ENCODE measurements around the gene PRXL2B. TPM values are rescaled to one million over a fixed set of nuclear protein-coding genes. Genes with fewer than 3 reads are reported as not detected.

The PRXL2B gene
- polyA plus RNA-seq, 2 donors: 12.2 to 16.3 TPM

- 22 to 28% methylated on average over 6 of the region's 6 CpGs for WGBS, 2 donors
- peaks cover 0 to 15% of the 10 kb centered on the region in 2 donors for H3K27me3 ChIP-seq (ENCODE audit: control insufficient read depth in 1 of 2, insufficient read depth in 2 of 2, low read length in 2 of 2)
Measured at GRCh38 chr1:2627746-2628145, 41.2 kb downstream of the PRXL2B start.

GRCh38 chr1:2628191-2628932, 41.8 kb downstream of the PRXL2B start:
- Histone ChIP-seq H3K9me3 (ENCODE audit: control insufficient read depth in 2 of 2, insufficient read depth in 1 of 2, low read depth in 1 of 2, low read length in 1 of 2) (peaks cover 0 to 11% of the 10 kb centered on the region in 2 donors), H3K4me1 (ENCODE audit: control insufficient read depth in 2 of 2, insufficient read depth in 2 of 2, low read length in 1 of 2) (peaks cover 0 to 3% of the 10 kb centered on the region in 2 donors), H3K27me3 (ENCODE audit: control insufficient read depth in 1 of 2, insufficient read depth in 2 of 2, low read length in 2 of 2) (peaks cover 0 to 15% of the 10 kb centered on the region in 2 donors), H3K4me3 (ENCODE audit: low read depth in 1 of 2, low read length in 2 of 2) (no peak overlapping the region), H3K36me3 (ENCODE audit: control insufficient read depth in 2 of 2, insufficient read depth in 2 of 2, low read length in 1 of 2) (no peaks in the 10 kb centered on the region), H3K27ac (ENCODE audit: low read depth in 2 of 2, low read length in 1 of 2) (no peak overlapping the region)
- WGBS, 2 donors: 8% methylated on average over 43 to 46 of the region's 46 CpGs

More at GRCh38 chr1:2627746-2628145, 41.2 kb downstream of the PRXL2B start:
- Histone ChIP-seq H3K4me3 (ENCODE audit: low read depth in 1 of 2, low read length in 2 of 2) (no peak overlapping the region), H3K4me1 (ENCODE audit: control insufficient read depth in 2 of 2, insufficient read depth in 2 of 2, low read length in 1 of 2) (peaks cover 0 to 3% of the 10 kb centered on the region in 2 donors), H3K9me3 (ENCODE audit: control insufficient read depth in 2 of 2, insufficient read depth in 1 of 2, low read depth in 1 of 2, low read length in 1 of 2) (peaks cover 0 to 11% of the 10 kb centered on the region in 2 donors), H3K27ac (ENCODE audit: low read depth in 2 of 2, low read length in 1 of 2) (no peak overlapping the region), H3K36me3 (ENCODE audit: control insufficient read depth in 2 of 2, insufficient read depth in 2 of 2, low read length in 1 of 2) (no peaks in the 10 kb centered on the region)

GRCh38 chr1:2628933-2629626, 42.5 kb downstream of the PRXL2B start:
- no peaks in the 10 kb centered on the region for H3K36me3 ChIP-seq (ENCODE audit: control insufficient read depth in 2 of 2, insufficient read depth in 2 of 2, low read length in 1 of 2)
- peaks cover 0 to 3% of the 10 kb centered on the region in 2 donors for H3K4me1 ChIP-seq (ENCODE audit: control insufficient read depth in 2 of 2, insufficient read depth in 2 of 2, low read length in 1 of 2)
- no peak overlapping the region for H3K4me3 ChIP-seq (ENCODE audit: low read depth in 1 of 2, low read length in 2 of 2)
- H3K27me3 ChIP-seq (ENCODE audit: control insufficient read depth in 1 of 2, insufficient read depth in 2 of 2, low read length in 2 of 2): peaks cover 0 to 15% of the 10 kb centered on the region in 2 donors
- no peak overlapping the region for H3K27ac ChIP-seq (ENCODE audit: low read depth in 2 of 2, low read length in 1 of 2)
- H3K9me3 ChIP-seq (ENCODE audit: control insufficient read depth in 2 of 2, insufficient read depth in 1 of 2, low read depth in 1 of 2, low read length in 1 of 2): peaks cover 0 to 11% of the 10 kb centered on the region in 2 donors
- 4% methylated on average over 40 to 64 of the region's 64 CpGs for WGBS, 2 donors

- 82% methylated on average over 23 of the region's 23 CpGs for WGBS, 2 donors
- Histone ChIP-seq H3K9me3 (ENCODE audit: control insufficient read depth in 2 of 2, insufficient read depth in 1 of 2, low read depth in 1 of 2, low read length in 1 of 2) (peaks cover 0 to 11% of the 10 kb centered on the region in 2 donors), H3K27me3 (ENCODE audit: control insufficient read depth in 1 of 2, insufficient read depth in 2 of 2, low read length in 2 of 2) (peaks cover 0 to 15% of the 10 kb centered on the region in 2 donors), H3K4me1 (ENCODE audit: control insufficient read depth in 2 of 2, insufficient read depth in 2 of 2, low read length in 1 of 2) (peaks cover 0 to 3% of the 10 kb centered on the region in 2 donors), H3K36me3 (ENCODE audit: control insufficient read depth in 2 of 2, insufficient read depth in 2 of 2, low read length in 1 of 2) (no peaks in the 10 kb centered on the region), H3K27ac (ENCODE audit: low read depth in 2 of 2, low read length in 1 of 2) (no peak overlapping the region), H3K4me3 (ENCODE audit: low read depth in 1 of 2, low read length in 2 of 2) (no peak overlapping the region)
Measured at GRCh38 chr1:2629627-2630497, 43.3 kb downstream of the PRXL2B start.

GRCh38 chr1:2630498-2631135, 44.0 kb downstream of the PRXL2B start:
- H3K4me1 ChIP-seq (ENCODE audit: control insufficient read depth in 2 of 2, insufficient read depth in 2 of 2, low read length in 1 of 2): peaks cover 0 to 3% of the 10 kb centered on the region in 2 donors
- no peak overlapping the region for H3K4me3 ChIP-seq (ENCODE audit: low read depth in 1 of 2, low read length in 2 of 2)
- H3K9me3 ChIP-seq (ENCODE audit: control insufficient read depth in 2 of 2, insufficient read depth in 1 of 2, low read depth in 1 of 2, low read length in 1 of 2): peaks cover 0 to 11% of the 10 kb centered on the region in 2 donors
- WGBS, 2 donors: 93 to 94% methylated on average over 35 of the region's 35 CpGs
- H3K36me3 ChIP-seq (ENCODE audit: control insufficient read depth in 2 of 2, insufficient read depth in 2 of 2, low read length in 1 of 2): no peaks in the 10 kb centered on the region
- H3K27me3 ChIP-seq (ENCODE audit: control insufficient read depth in 1 of 2, insufficient read depth in 2 of 2, low read length in 2 of 2): peaks cover 0 to 15% of the 10 kb centered on the region in 2 donors
- H3K27ac ChIP-seq (ENCODE audit: low read depth in 2 of 2, low read length in 1 of 2): no peak overlapping the region

GRCh38 chr1:2631136-2632050, 44.8 kb downstream of the PRXL2B start:
- peaks cover 0 to 13% of the 10 kb centered on the region in 2 donors for H3K9me3 ChIP-seq (ENCODE audit: control insufficient read depth in 2 of 2, insufficient read depth in 1 of 2, low read depth in 1 of 2, low read length in 1 of 2)
- 63 to 71% methylated on average over 24 of the region's 24 CpGs for WGBS, 2 donors
- H3K4me3 ChIP-seq (ENCODE audit: low read depth in 1 of 2, low read length in 2 of 2): no peak overlapping the region
- no peak overlapping the region for H3K27ac ChIP-seq (ENCODE audit: low read depth in 2 of 2, low read length in 1 of 2)
- H3K27me3 ChIP-seq (ENCODE audit: control insufficient read depth in 1 of 2, insufficient read depth in 2 of 2, low read length in 2 of 2): peaks cover 0 to 15% of the 10 kb centered on the region in 2 donors
- peaks cover 0 to 3% of the 10 kb centered on the region in 2 donors for H3K4me1 ChIP-seq (ENCODE audit: control insufficient read depth in 2 of 2, insufficient read depth in 2 of 2, low read length in 1 of 2)
- no peaks in the 10 kb centered on the region for H3K36me3 ChIP-seq (ENCODE audit: control insufficient read depth in 2 of 2, insufficient read depth in 2 of 2, low read length in 1 of 2)

GRCh38 chr1:2632051-2632430, 45.5 kb downstream of the PRXL2B start:
- 42 to 49% methylated on average over 8 of the region's 8 CpGs for WGBS, 2 donors
- Histone ChIP-seq H3K27me3 (ENCODE audit: control insufficient read depth in 1 of 2, insufficient read depth in 2 of 2, low read length in 2 of 2) (peaks cover 0 to 15% of the 10 kb centered on the region in 2 donors), H3K27ac (ENCODE audit: low read depth in 2 of 2, low read length in 1 of 2) (no peak overlapping the region), H3K9me3 (ENCODE audit: control insufficient read depth in 2 of 2, insufficient read depth in 1 of 2, low read depth in 1 of 2, low read length in 1 of 2) (peaks cover 5 to 17% of the 10 kb centered on the region in 2 donors), H3K36me3 (ENCODE audit: control insufficient read depth in 2 of 2, insufficient read depth in 2 of 2, low read length in 1 of 2) (no peaks in the 10 kb centered on the region), H3K4me1 (ENCODE audit: control insufficient read depth in 2 of 2, insufficient read depth in 2 of 2, low read length in 1 of 2) (peaks cover 0 to 3% of the 10 kb centered on the region in 2 donors), H3K4me3 (ENCODE audit: low read depth in 1 of 2, low read length in 2 of 2) (no peak overlapping the region)

- Histone ChIP-seq H3K4me1 (ENCODE audit: control insufficient read depth in 2 of 2, insufficient read depth in 2 of 2, low read length in 1 of 2) (peaks cover 0 to 3% of the 10 kb centered on the region in 2 donors), H3K9me3 (ENCODE audit: control insufficient read depth in 2 of 2, insufficient read depth in 1 of 2, low read depth in 1 of 2, low read length in 1 of 2) (peaks cover 9 to 21% of the 10 kb centered on the region in 2 donors), H3K27ac (ENCODE audit: low read depth in 2 of 2, low read length in 1 of 2) (no peak within 1 kb of the TSS), H3K36me3 (ENCODE audit: control insufficient read depth in 2 of 2, insufficient read depth in 2 of 2, low read length in 1 of 2) (no peaks in the 10 kb centered on the region), H3K4me3 (ENCODE audit: low read depth in 1 of 2, low read length in 2 of 2) (no peak within 1 kb of the TSS), H3K27me3 (ENCODE audit: control insufficient read depth in 1 of 2, insufficient read depth in 2 of 2, low read length in 2 of 2) (peaks cover 0 to 13% of the 10 kb centered on the region in 2 donors)
- 63 to 68% methylated on average over 16 of the region's 16 CpGs for WGBS, 2 donors
Measured at GRCh38 chr1:2632561-2633361, 46.2 kb downstream of the PRXL2B start, which contains the start of gene MMEL1. MMEL1 (minus strand) TSS chr1:2633016; CDS start chr1:2629484, 3,532 bp downstream.
